ENCODE measurements around the gene TIFAB. TPM values are rescaled to one million over a fixed set of nuclear protein-coding genes. Genes with fewer than 3 reads are reported as not detected.

TIFAB gene, protein sequence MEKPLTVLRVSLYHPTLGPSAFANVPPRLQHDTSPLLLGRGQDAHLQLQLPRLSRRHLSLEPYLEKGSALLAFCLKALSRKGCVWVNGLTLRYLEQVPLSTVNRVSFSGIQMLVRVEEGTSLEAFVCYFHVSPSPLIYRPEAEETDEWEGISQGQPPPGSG
- total RNA-seq (2022; extraction: Qiagen RNA extraction; ENCODE audit: low read depth) = not detected in 5 replicates

DNA sequence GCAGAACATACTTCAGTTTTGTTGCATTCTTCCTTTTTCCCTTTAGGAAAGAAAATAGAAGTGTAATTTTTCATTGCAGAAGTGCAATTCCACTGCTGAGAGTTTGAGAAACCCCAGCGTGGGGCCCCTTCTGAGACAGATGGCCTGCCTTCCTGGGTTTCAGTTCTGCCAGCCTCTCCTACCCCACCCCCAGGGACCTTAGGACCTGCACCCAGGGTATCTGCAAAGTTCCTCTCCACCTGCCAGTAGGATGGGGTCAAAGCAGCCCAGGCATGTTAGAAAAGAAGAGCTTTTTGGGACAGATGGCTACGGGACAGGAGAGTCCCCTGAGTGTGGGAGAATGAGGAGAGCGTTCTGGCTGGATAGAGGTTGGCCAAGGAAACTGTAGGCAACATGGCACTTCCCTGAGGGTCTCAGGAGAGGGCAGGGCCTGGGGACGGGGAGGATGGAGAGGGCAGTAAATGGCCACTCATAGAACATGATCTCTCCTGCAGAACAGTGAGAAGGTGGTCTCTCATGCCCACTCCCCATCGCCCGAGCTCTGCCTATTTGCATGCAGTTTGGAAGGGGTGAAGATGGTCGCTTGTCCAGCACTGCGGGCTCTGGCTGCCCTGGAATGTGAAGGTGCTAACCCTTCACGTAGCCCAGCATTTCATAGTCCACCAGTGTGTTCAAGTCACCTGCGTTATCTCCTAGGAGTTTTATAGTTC, at the start of gene TIFAB:
Gene TIFAB, minus strand, starts transcription at position 31 of the 710 bp plus-strand sequence. CDS start 2,412 bp downstream, outside the sequence.

DNA sequence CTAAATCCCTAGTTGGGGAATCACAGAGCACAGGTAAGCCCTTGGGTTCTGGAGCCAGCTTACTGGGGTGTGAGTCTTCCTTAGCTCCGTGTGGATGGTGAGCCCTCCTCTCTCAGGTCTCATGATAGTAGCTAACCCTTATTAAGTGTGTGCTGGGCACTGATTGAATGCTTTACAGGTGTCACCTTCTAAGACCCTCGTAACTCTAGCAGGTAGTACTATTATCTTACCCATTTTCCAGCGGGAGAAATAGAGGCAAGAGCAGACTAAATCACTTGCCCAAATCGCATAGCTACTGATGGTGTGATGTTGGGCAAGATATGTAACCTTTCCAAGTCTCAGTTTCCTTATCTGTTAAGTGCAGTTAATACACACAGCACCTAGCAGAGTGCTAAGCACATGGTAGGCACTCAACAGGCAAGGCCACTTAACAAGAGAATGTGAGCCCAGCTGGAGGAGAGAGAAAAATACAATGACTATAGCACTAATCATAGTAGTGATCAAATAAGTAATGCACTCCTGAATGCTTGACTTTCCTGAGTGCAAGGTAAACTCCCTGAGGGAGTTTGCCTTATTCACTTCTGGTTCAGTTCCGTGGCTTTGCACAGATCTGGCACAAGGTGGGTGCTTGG, 4.7 kb downstream of the TIFAB start, which contains the start of gene DCANP1:
Gene DCANP1, minus strand, starts transcription at position 51 of the 632 bp plus-strand sequence. CDS start 240 bp downstream, outside the sequence.

DNA sequence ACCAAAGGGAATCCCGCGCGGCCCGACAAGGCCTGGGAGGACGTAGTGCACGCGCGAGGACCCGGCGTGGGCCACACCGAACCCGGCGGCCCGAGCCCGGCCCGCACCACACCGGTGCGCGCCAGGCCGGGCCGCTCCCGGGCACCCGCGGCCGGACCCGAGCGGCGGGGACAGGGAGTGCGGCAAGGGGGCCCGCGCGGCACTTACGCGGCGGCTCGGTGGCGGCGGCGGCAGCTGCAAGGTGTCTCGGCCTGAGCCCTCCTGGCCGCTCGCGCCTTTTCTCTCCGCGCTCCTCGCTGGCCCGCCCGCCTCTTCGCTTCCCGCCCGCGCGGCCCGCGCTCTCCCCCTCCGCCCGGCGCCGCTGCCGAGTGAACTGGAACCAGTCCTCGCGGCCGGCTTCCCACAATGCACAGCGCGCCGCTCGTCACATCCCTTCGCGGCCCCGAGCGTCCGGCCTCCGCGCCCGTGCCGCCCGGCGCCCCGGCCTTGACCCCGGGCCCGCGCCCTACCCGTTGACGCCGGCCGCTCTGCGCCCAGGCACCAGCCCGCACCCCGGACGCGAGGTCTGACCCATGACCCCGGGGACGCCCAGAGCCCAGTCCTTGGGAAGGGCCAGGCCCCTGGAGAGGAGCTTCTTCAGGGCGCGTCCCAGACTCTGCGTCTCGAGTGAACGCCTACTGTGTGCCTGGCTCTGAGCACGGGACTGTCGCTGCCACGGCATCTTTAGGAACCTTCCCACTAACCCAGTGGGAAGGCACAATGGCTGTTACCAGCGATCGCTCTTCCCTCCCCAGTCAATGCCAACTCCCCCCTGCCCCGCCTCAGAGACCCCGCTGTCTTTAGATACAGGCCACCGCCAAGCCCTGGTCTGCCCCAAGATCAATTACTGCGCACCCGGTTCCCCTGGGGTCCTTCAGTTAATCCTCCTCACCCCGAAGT, 53.0 kb downstream of the TIFAB start, which contains the start of gene MACROH2A1:
Gene MACROH2A1, minus strand, starts transcription at position 377 of the 939 bp plus-strand sequence. CDS start 10,138 bp downstream, outside the sequence.

Other genes with a start within 250 kb of the TIFAB start
- 177 to 211 TPM (median 202 TPM) in 5 replicates for gene MACROH2A1, start 53.1 kb downstream of the TIFAB start, total RNA-seq (2022; extraction: Qiagen RNA extraction; ENCODE audit: low read depth)
- gene DCANP1, start 5.0 kb downstream of the TIFAB start, total RNA-seq (2022; extraction: Qiagen RNA extraction; ENCODE audit: low read depth) = not detected in 5 replicates
- gene NEUROG1, start 83.6 kb upstream of the TIFAB start, total RNA-seq (2022; extraction: Qiagen RNA extraction; ENCODE audit: low read depth) = not detected in 5 replicates
- 0.07 to 0.14 TPM (median 0.07 TPM) in 3 of 5 replicates, not detected in the others for gene CXCL14, start 126.6 kb upstream of the TIFAB start, total RNA-seq (2022; extraction: Qiagen RNA extraction; ENCODE audit: low read depth)

Measured in A549 treated with RU486 at 1 μM for 4 hours (cell line).